CD4-positive, alpha-beta T cell treated with Interleukin-17A for 4 hours (primary cell): ENCODE results near the gene NEGR1.

Experiments
- DNase-seq: peaks from one replicate; pipeline ENCODE4 v3.0.0-alpha.2; 2020; ENCODE audit warnings: mixed read lengths

Gene NEGR1

GRCh38 chr1:72111662-72112061, 170.7 kb downstream of the NEGR1 start:
- no peak for DNase-seq

GRCh38 chr1:72109916-72110315, 172.4 kb downstream of the NEGR1 start:
- no peak for DNase-seq

DNA sequence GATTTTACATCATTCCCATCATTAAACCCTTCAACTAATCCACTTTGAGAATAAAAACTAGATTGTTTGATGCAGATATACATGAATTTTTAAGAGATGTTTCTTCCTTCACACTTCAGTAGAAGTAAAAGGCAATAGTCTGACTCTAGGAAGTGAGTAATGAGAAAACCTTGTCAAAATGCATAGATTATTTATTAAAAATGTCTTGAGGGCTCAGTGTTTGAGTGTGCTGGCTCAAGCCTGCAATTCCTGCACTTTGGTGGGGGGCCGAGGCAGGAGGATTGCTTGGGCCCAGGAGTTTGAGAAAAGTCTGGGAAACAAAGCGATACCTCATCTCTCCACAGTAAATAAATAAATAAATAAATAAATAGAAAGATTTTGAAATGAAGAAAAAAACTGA, 177.1 kb downstream of the NEGR1 start:
- DNase-seq: no peak

- DNase-seq: no peak
These were observed 180.3 kb downstream of the NEGR1 start for GRCh38 chr1:72101840-72102632.

DNA sequence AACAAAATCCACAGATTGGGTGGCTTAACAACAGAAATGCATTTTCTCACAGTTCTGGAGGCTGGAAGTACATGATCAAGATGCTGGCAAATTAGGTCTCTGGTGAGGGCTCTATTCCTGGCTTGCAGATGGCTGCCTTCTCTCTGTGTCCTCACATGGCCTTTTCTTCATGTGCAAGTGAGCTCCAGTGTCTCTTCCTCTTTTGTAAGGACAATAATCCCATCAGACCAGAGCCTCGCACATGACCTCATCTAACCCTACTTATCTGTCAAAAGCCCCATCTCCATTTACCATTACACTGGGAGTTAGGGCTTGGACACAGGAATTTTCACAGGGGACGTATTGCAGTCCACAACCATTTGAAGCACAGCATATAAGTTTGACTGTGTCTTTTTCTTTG, 181.6 kb downstream of the NEGR1 start:
- no peak for DNase-seq

GRCh38 chr1:72097851-72098570, 184.3 kb downstream of the NEGR1 start:
- DNase-seq: no peak

DNA sequence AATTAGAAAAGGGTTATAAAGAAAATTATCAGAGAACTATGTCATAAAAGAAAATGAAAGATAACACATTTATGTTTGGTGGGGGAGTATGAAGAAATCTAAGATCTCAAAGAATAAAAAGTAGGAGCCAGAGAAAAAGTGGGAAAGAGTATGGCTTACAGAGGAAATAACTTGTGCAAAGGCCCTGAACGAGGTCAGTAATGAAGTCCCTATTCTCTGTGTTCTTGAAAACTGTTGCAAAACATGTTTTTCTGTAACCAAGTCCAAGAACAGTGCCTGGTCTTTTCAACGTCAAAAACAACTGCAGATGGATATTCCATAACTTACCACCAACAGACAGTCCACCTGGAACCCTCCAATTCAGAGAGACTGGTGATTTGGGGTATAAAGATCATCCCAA, 188.1 kb downstream of the NEGR1 start:
- no peak for DNase-seq

DNA sequence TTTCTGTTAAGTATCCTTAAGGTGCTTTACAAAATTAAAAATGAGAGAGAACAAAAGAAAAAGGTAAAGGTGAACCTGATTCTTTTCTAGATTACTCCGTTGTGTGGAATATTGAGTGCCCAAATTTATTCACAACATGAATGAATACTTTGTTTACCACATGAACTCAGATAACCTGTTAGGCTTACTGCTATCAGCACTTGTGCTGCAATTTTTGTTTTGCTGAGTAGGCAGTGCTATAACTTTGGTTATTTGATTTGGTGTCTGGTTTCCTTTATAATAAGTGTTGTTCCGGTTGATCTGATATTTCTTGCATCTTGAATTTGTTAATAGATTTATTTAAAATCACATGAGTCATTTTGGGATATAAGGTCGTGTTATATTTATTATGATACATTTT, 195.9 kb downstream of the NEGR1 start:
- no peak for DNase-seq

DNA sequence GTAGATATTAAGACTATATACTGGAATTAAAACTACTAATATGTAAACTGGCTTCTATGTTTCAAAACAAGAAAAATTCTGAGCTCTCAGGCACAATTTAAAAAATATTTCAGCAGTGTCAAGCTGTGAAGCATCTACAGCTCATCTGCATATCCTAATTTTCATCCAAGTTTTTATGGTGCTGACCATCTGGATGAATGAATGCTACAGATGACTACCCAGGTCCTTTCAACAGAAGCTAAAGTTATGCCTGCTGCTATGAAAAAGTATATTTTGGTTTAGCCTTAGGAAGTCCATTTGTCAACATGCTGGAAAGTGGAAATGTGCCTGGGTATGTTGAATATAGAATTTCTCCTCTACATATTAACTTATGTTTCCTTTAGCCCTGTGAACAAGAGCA, 206.9 kb downstream of the NEGR1 start:
- DNase-seq: no peak

- DNase-seq: no peak
These were observed 215.9 kb downstream of the NEGR1 start for GRCh38 chr1:72066431-72066830.

- no peak for DNase-seq
These were observed 217.9 kb downstream of the NEGR1 start for GRCh38 chr1:72064196-72065075.

- DNase-seq: no peak
These were observed 218.8 kb downstream of the NEGR1 start for GRCh38 chr1:72063364-72064044.

DNA sequence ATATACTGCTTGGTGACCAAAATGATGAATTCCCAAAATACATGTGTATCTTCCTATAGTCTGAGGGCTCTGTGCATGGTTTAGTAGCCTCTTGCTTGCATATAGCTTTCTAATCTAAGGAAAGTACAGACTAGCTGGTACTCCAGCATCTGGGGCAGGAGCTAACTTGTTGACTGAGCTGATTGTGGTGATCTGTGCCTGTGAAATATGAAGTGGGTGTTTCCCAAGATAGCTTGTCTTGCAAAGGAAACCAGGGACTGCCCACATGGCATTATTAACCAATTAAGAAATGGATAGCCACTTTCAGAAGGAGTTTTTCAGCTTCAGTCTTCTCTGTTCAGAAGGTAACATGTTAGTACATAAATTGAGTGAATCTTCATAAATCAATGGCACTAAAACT, 219.8 kb downstream of the NEGR1 start:
- DNase-seq: no peak

DNA sequence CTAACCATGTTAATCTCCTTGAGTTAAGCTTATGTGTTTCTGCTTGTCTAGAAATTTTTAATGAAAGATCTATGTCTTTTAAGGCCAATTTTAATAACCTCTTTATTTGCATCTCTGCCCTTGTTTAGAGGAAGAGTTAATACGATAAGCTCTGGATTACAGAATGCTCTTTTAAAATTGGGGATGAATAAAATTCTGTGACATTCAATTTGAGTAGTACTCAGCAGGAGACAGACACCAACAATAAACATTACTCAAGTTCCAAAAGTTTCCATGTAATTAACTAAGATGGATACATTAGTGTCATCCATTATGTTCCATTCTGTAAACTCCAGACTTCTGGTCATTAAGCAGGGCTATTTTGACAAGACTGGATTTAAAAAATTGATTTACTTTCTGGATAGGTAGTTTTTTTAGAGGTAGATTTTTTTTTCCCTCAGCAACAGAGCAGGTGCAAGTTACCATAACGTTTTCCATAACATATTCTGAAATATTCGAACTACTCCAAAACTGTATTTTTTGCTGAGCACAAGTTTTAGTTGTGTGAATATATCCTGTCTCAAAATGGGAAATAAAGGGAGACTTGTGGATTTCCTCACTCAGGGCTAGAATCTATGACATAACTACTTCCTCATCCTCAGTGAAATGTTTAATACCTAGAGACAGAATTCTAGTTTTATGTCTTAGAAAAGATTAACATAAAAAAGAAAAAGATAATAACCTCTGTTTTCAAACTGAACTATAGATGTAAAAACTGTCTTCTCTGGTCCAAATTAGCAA, 221.7 kb downstream of the NEGR1 start:
- no peak for DNase-seq

DNA sequence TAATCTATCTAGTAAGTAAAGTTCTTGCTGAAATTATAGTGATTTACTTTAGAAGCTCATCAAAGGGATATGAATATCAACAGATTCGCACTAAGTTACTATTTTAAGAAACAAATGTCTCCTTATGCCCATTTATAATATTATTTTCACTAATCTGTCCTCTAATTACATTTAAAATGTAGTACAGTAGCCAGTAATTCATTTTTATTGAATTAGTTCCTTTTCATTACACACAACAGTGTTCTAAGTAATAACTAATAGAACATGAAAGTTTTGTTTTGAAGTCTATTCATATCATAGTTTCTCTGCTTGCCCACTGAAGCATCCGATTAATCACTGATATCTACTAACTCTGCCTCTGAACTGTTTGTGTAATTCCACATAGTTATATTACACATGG, 225.8 kb downstream of the NEGR1 start:
- no peak for DNase-seq

GRCh38 chr1:72051538-72051937, 230.8 kb downstream of the NEGR1 start:
- no peak for DNase-seq

DNA sequence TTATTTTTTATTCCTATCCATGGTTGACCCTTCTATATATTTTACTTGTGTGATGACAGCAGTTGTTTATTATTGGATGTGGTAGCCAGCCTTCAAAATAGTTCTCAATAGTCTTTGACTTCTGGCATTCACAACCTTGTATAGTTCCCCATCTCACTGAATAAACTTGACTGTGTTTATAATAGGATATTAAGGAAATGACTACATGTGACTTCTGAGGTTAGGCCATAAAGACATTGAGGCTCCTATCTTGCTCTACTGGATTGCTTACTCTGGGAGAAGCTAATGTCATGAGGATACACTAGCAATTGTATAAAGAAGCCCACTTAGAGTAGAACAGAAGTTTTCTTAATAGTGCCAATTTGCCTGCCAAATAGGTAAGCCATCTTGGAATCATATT, 231.8 kb downstream of the NEGR1 start:
- DNase-seq: no peak

- no peak for DNase-seq
These were observed 244.5 kb downstream of the NEGR1 start for GRCh38 chr1:72037745-72038343.

DNA sequence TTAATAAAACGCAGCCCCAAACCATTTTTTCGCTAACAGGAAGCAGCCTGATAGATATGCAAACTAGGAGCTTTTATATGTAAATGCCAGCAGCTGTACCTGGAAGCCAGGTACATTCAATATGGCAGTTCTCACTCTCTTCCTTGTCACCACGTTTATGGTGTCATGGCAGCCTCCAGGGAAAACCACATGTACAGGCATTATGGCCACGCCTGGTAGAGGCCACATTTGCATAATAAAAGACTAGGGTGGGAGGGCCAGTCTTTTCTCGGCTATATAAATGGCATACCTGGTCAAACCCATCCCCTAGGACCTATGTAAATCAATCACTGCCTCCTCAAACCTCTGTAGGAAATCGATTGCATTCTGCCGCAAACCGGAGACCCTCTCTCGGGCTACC, 247.5 kb downstream of the NEGR1 start:
- no peak for DNase-seq

- DNase-seq: no peak
These were observed 259.0 kb downstream of the NEGR1 start for GRCh38 chr1:72023063-72023930.

DNA sequence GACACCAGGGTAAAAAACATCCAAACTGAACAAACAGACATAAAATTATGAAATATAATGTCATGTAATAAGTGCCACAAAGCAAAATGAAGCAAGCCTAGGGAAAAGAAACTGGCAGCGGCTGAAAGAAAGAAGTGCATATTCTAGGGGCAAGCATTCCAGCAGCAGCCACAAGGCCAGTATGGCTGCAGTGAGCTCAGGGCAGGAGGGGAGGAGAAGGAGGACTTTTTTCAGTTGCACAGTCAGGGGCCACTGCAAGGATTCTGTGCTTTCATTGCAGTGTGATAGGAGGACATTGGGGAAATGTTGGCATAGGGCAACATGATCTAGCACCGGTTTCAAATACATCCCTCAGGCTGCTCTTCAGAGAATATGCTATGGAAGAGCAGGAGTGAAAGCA, 263.8 kb downstream of the NEGR1 start:
- DNase-seq: no peak
